Progenitor cell of endocrine pancreas (in vitro differentiated cells): ENCODE measurements around the gene CCDC150. TPM values are rescaled to one million over a fixed set of nuclear protein-coding genes. Genes with fewer than 3 reads are reported as not detected.

Experiments used
- DNase-seq: peaks from one replicate; pipeline ENCODE4 v3.0.0; 2021; ENCODE audit warnings: low spot score; ENCODE audit not compliant: unreplicated experiment
- H3K27ac Mint-ChIP-seq: 2 replicates; pipeline ENCODE4 v1.8.0; 2021; ENCODE audit warnings: mild to moderate bottlenecking, moderate library complexity, mixed read lengths
- H3K27me3 Mint-ChIP-seq: 2 replicates; pipeline ENCODE4 v1.8.0; 2021; ENCODE audit warnings: mixed read lengths
- H3K36me3 Mint-ChIP-seq: 2 replicates; pipeline ENCODE4 v1.8.0; 2022; ENCODE audit warnings: mixed read lengths; ENCODE audit not compliant: insufficient read depth
- H3K4me1 Mint-ChIP-seq: 2 replicates; pipeline ENCODE4 v1.8.0; 2021; ENCODE audit warnings: low read depth, mixed read lengths
- H3K4me3 Mint-ChIP-seq: 2 replicates; pipeline ENCODE4 v1.8.0; 2021; ENCODE audit warnings: low read depth, mild to moderate bottlenecking, moderate library complexity, mixed read lengths
- H3K9me3 Mint-ChIP-seq: 2 replicates; pipeline ENCODE4 v1.8.0; 2021; ENCODE audit warnings: low read depth, mixed read lengths
- total RNA-seq: library from RNA; stranded (reverse); gene quantifications from 2 replicates; pipeline ENCODE4 v1.2.1, GENCODE V29; 2021
- TF ChIP-seq, protein P1 (sequence below): fragments of 200-600 bp; sonication (generic); IDR thresholded peaks from one replicate; pipeline ENCODE4 v1.5.0; 2021; ENCODE audit warnings: antibody characterized with exemption, mild to moderate bottlenecking; ENCODE audit not compliant: unreplicated experiment

Gene CCDC150
- total RNA-seq, 1 donor from 2014 or later, result 40.1 TPM

DNA sequence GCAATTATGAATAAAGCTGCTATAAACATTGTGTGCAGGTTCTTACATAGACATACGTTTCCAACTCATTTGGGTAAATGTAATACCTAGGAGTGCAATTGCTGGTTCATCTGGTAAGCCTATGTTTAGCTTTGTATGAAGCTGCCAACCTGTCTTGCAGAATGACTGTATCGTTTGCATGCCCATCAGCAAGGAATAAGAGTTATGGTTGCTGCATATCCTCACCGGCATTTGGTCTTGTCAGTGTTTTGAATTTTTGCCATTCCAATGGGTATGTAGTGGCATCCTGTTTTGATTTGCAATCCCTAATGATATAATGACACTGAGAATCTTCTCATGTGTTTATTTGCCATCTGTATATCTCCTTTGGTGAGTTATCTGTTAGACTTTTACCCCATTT lies 20.7 kb downstream of the CCDC150 start:
- TF ChIP-seq, protein P1, sequence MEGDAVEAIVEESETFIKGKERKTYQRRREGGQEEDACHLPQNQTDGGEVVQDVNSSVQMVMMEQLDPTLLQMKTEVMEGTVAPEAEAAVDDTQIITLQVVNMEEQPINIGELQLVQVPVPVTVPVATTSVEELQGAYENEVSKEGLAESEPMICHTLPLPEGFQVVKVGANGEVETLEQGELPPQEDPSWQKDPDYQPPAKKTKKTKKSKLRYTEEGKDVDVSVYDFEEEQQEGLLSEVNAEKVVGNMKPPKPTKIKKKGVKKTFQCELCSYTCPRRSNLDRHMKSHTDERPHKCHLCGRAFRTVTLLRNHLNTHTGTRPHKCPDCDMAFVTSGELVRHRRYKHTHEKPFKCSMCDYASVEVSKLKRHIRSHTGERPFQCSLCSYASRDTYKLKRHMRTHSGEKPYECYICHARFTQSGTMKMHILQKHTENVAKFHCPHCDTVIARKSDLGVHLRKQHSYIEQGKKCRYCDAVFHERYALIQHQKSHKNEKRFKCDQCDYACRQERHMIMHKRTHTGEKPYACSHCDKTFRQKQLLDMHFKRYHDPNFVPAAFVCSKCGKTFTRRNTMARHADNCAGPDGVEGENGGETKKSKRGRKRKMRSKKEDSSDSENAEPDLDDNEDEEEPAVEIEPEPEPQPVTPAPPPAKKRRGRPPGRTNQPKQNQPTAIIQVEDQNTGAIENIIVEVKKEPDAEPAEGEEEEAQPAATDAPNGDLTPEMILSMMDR, result no peak
- Mint-ChIP-seq H3K27ac (no peak overlapping the region), H3K27me3 (no peaks in the 10 kb centered on the region), H3K4me3 (no peak overlapping the region), H3K4me1 (peaks cover 9% of the 10 kb centered on the region), H3K9me3 (no peaks in the 10 kb centered on the region), H3K36me3 (peaks cover 8% of the 10 kb centered on the region)
- DNase-seq, result no peak

DNA sequence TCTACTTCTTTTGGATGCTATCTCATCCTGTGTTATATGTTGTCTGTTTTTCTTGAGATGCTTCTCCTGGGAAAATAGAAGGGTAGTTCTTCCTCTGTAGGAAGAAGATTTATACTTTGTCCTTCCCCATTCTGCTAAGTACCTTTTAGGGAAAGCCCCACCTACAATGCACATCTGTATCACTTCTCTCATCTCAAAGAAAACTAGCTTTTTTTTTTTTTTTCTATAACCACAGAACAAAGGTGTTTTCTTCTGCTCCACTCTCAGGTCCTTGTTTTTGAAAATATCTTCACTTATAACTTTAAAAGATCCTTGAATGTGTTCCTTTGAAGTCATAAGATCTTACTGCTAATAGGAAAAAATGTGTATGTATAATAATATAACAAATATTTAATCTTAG lies 30.8 kb downstream of the CCDC150 start:
- Mint-ChIP-seq H3K27ac (no peak overlapping the region), H3K9me3 (no peaks in the 10 kb centered on the region), H3K36me3 (peaks cover 1% of the 10 kb centered on the region), H3K4me3 (no peak overlapping the region), H3K27me3 (no peaks in the 10 kb centered on the region), H3K4me1 (peaks cover 1% of the 10 kb centered on the region)
- no peak for DNase-seq
- TF ChIP-seq, protein P1, result no peak

DNA sequence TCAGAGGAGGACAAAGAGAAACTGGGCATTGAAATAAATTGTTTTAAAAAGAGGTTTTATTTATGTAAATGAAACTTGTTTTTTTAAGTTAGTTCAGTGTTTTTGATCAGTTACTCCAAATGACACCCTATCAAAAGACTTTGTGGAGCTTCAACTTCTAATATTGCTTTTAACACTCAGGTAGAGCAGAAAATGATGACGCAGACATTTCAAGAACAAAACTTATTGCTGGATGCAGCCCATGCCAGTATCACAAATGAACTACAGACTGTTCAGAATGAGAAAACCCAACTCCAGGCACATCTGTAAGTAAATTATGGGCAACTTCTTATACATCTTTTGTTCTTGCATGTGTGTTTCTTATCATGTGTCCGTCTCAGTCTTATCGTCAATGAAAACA lies 36.4 kb downstream of the CCDC150 start:
- Mint-ChIP-seq H3K27me3 (no peaks in the 10 kb centered on the region), H3K4me1 (no peaks in the 10 kb centered on the region), H3K4me3 (no peak overlapping the region), H3K36me3 (peaks cover 6% of the 10 kb centered on the region), H3K9me3 (no peaks in the 10 kb centered on the region), H3K27ac (no peak overlapping the region)
- TF ChIP-seq, protein P1, result no peak
- no peak for DNase-seq

DNA sequence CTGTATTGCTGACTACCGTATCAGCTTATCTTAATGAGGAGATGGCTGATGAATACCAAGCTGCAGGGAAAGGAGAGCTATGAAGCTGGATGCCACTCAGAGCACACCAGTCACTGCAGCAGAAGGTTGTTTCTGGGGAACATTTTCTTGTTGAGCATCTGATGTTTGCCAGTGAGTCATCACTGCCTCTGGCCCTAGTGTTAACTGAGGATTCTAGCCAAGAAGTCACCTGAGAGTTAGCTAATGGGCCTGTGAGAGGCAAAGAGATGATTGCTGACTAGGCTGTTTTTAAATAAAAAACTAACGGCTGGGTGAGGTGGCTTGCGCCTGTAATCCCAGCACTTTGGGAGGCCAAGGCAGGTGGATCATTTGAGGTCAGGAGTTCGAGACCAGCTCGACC lies 37.9 kb downstream of the CCDC150 start:
- TF ChIP-seq, protein P1, result no peak
- Mint-ChIP-seq H3K4me3 (no peak overlapping the region), H3K27me3 (no peaks in the 10 kb centered on the region), H3K9me3 (no peaks in the 10 kb centered on the region), H3K4me1 (no peaks in the 10 kb centered on the region), H3K36me3 (peaks cover 11% of the 10 kb centered on the region), H3K27ac (no peak overlapping the region)
- no peak for DNase-seq

DNA sequence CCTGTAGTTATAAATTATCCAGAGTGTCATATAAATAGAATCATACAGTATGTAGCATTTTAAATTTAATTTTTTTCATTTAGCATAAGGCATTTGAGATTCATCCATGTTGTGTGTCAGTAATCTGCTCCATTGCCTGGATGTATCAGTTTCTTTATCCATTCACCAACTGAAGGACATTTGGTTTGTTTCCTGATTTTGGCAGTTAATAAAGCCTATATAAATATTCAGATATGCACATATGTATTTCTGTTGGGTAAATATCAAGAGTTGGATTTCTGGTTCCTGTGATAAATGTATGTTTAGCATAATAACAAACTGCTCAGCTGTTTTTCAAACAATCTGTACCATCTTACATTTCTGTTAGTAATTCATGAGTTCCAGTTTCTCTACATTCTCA lies 39.9 kb downstream of the CCDC150 start:
- H3K27me3 Mint-ChIP-seq, result no peaks in the 10 kb centered on the region
- no peak overlapping the region for H3K27ac Mint-ChIP-seq
- no peaks in the 10 kb centered on the region for H3K4me1 Mint-ChIP-seq
- no peak overlapping the region for H3K4me3 Mint-ChIP-seq
- DNase-seq, result no peak
- peaks cover 24% of the 10 kb centered on the region for H3K36me3 Mint-ChIP-seq
- TF ChIP-seq, protein P1, result no peak
- peaks cover 17% of the 10 kb centered on the region for H3K9me3 Mint-ChIP-seq
